ELR (cell line): ENCODE results near the gene KRTAP12-2.

ENCODE experiments used
- DNase-seq: peaks from one replicate; pipeline ENCODE4 v3.0.0-alpha.2; 2015; ENCODE audit warnings: low read depth

Gene KRTAP12-2

DNA sequence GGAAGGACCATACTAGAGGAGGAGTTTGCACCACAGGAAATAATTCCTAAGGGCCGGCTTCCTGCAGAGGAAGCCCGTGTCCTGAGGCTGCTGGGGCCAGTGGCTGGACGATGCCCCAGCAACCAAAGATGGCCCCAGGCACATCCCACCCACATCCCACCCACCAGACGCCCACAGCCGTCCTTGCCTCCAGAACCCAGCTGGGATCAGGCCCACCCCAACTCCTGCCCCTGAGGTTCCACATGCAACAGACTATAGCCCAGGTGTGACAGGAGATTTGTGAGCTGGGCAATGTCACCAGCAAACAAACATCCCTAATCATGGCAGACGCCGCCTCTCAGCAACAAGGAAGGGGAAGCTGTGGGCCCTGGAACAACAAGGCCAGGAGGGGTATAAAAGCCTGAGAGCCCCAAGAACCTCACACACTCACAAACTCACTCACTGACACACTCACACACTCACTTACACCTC, 40.0 kb downstream of the KRTAP12-2 start, which contains the start of gene KRTAP10-9:
KRTAP10-9 (plus strand) TSS at position 421 of the 471 bp plus-strand sequence. CDS start 79 bp downstream, outside the sequence.
- no peak for DNase-seq

DNA sequence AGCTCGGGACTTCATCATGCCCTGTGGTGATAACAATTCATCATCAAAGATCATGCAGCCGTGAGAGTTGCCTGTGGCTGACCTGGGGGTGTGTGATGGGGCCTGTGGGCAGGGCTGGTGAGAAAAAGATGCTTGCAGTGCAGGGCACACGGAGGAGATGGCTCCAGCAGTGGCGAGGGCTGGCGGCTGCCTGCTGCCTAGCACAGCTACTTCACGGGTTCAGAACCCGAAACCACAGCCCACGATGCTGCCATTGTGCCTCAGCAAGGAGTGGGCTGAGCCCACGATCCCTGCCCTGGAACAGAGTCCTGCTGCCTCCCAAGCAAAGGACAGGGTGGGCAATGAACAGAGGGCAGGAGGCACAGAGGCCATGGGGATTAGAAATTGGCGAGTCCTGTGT, 40.5 kb downstream of the KRTAP12-2 start:
- no peak for DNase-seq

GRCh38 chr21:44625756-44626155, 41.0 kb downstream of the KRTAP12-2 start:
- DNase-seq, result no peak

GRCh38 chr21:44623575-44623974, 43.2 kb downstream of the KRTAP12-2 start:
- DNase-seq, result no peak

DNA sequence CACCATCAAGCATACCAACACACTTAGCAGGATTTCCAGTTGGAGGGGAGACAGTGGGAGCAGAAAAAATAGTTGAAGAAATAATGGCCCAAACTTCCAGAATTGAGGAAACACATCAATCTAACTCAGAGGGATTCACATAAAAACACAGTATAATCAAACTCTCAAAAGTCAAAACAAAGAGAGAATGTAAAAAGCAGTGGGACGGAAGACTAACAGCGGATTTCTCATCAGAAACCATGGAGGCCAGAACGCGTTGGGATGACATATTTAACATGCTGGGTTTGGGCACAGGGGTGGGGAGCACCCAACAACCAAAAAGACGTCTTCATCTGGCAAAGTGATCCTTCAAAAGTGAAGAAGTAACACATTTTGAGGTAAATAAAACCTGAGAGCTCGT, 46.8 kb downstream of the KRTAP12-2 start:
- DNase-seq, result no peak

DNA sequence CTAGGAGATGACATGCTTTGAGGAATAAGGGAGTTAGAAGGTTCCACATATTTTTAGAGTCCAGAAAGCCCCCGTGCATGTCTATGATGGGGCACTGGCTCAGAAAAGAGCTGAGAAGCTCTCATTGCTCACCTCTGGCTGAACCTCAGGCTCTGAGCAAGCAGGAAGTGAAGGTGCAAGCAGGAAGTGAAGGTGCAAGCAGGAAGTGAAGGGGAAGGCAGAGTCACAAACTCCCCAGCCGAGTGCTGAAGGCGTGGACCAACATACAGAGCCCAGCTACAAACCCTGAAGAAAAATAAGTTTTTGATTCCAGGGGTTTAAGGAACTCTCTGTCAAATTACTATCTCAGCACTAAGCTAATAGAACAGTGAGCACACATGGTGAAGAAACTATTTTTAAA, 47.8 kb downstream of the KRTAP12-2 start:
- no peak for DNase-seq

DNA sequence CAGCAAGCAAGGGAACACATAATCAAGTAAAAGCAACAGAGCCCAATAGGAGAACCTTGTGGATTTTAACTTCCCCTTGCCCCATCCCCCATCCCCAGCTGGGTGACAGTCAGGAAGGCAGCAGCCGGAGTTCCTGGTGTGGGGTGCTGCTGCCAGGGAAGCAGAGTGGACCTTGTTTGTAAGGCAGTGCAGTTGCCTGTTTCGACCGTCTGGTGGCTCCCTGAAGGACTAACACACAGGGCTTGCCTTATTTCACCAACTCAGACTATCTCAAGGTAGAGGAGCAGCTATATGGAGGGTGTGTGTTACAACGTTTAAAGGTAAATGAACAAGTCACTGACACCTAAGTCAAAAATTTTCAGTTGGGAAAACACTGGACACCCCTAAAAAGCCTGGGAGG, 48.2 kb downstream of the KRTAP12-2 start:
- peak; percentile 4 for DNase-seq

GRCh38 chr21:44617071-44617501, 49.6 kb downstream of the KRTAP12-2 start:
- DNase-seq, result no peak

DNA sequence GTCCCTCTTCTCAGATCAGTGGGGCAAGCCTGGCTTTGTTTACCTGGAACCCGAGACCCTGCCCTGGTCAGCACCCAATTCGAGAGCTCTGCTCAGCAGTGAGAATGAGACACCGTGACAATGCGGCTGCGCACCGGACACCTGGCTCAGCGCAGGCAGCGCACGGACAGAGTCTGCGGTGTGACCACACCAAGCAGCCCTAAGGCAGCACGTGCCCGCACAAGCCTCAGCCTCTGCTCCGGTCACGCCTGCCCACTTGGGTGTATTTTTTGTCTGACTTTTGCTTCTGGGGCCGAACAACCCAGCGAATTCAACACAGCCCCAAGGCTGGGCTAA, 50.2 kb downstream of the KRTAP12-2 start:
- DNase-seq, result no peak
